GM21381 (cell line): Measurements from ENCODE around the gene MGAT4A.

Source experiments
- ATAC-seq: cut with Tn5 transposase; IDR thresholded peaks from one replicate; pipeline ENCODE4 v1.9.1; 2021; ENCODE audit warnings: mild to moderate bottlenecking, moderate library complexity; ENCODE audit not compliant: unreplicated experiment

Gene MGAT4A

GRCh38 chr2:98731041-98731893, at the start of gene MGAT4A:
MGAT4A (minus strand) TSS chr2:98731132; CDS start chr2:98726332, 4,800 bp downstream.
- ATAC-seq = peak; percentile 80

- ATAC-seq = no peak
Observed at GRCh38 chr2:98778741-98779483, 48.0 kb upstream of the MGAT4A start.

GRCh38 chr2:98778151-98778550, 47.2 kb upstream of the MGAT4A start:
- no peak for ATAC-seq

GRCh38 chr2:98777710-98778109, 46.8 kb upstream of the MGAT4A start:
- ATAC-seq = no peak

GRCh38 chr2:98777076-98777475, 46.1 kb upstream of the MGAT4A start:
- ATAC-seq = no peak

GRCh38 chr2:98776136-98776535, 45.2 kb upstream of the MGAT4A start:
- ATAC-seq = no peak

GRCh38 chr2:98775146-98775986, 44.4 kb upstream of the MGAT4A start:
- no peak for ATAC-seq

- no peak for ATAC-seq
Observed at GRCh38 chr2:98773907-98774306, 43.0 kb upstream of the MGAT4A start.

GRCh38 chr2:98773169-98773568, 42.2 kb upstream of the MGAT4A start:
- ATAC-seq = no peak

GRCh38 chr2:98772536-98772935, 41.6 kb upstream of the MGAT4A start:
- ATAC-seq = no peak

- ATAC-seq = no peak
Observed at GRCh38 chr2:98771721-98772524, 41.0 kb upstream of the MGAT4A start.

- no peak for ATAC-seq
Observed at GRCh38 chr2:98771264-98771663, 40.3 kb upstream of the MGAT4A start.

GRCh38 chr2:98769784-98770183, 38.9 kb upstream of the MGAT4A start:
- ATAC-seq = no peak

- ATAC-seq = no peak
Observed at GRCh38 chr2:98769114-98769476, 38.2 kb upstream of the MGAT4A start.

GRCh38 chr2:98768384-98769113, 37.6 kb upstream of the MGAT4A start:
- no peak for ATAC-seq

- no peak for ATAC-seq
Observed at GRCh38 chr2:98764499-98764898, 33.6 kb upstream of the MGAT4A start.

- no peak for ATAC-seq
Observed at GRCh38 chr2:98763209-98763951, 32.4 kb upstream of the MGAT4A start.

- no peak for ATAC-seq
Observed at GRCh38 chr2:98761909-98762308, 31.0 kb upstream of the MGAT4A start.

GRCh38 chr2:98761267-98761781, 30.4 kb upstream of the MGAT4A start:
- no peak for ATAC-seq
